Measurements from ENCODE around the gene ABLIM2. TPM values are rescaled to one million over a fixed set of nuclear protein-coding genes. Genes with fewer than 3 reads are reported as not detected.

The ABLIM2 gene
- total and polyA plus RNA-seq, 2 donors (not counting 1 experiment from before 2014, with no cell fraction given), result 3.3 to 79.0 TPM

GRCh38 chr4:8022767-8023695, 135.6 kb downstream of the ABLIM2 start:
- no peak overlapping the region for H3K4me3 Mint-ChIP-seq

More at GRCh38 chr4:8022767-8023695, 135.6 kb downstream of the ABLIM2 start:
- POLR2A ChIA-PET, result no interaction called here
- WGBS (ENCODE audit: insufficient coverage), result 88% methylated on average over 28 of the region's 29 CpGs
- Mint-ChIP-seq H3K27ac (no peak overlapping the region), H3K9me3 (ENCODE audit: insufficient read depth) (no peaks in the 10 kb centered on the region), H3K27me3 (peaks cover 7% of the 10 kb centered on the region), H3K4me1 (no peaks in the 10 kb centered on the region)
- Histone ChIP-seq H3K4me2 (replicated peaks; ENCODE audit: low read depth, low read length, poor library complexity, severe bottlenecking) (no peak overlapping the region), H2AFZ (ENCODE audit: insufficient read depth, low read depth, low read length, poor library complexity, severe bottlenecking) (no peak overlapping the region), H3K4me1 (ENCODE audit: control insufficient read depth in 2 of 2, insufficient read depth in 2 of 2, low read length in 2 of 2) (no peaks in the 10 kb centered on the region), H3K9ac (ENCODE audit: low read length) (no peak overlapping the region), H3K79me2 (ENCODE audit: control insufficient read depth, insufficient read depth, low read length) (no peaks in the 10 kb centered on the region), H3K27ac (ENCODE audit: low read length in 2 of 2) (no peak overlapping the region), H3K4me3 (ENCODE audit: control extremely low read depth in 1 of 5, extremely low read depth in 1 of 5, insufficient read depth in 1 of 5, low read depth in 2 of 5, low read length in 4 of 5) (no peak overlapping the region), H3K36me3 (replicated peaks in 1 of 2; ENCODE audit: control extremely low read depth in 1 of 2, control insufficient read depth in 1 of 2, extremely low read depth in 1 of 2, insufficient read depth in 2 of 2, low read length in 1 of 2) (no peaks in the 10 kb centered on the region), H3K9me3 (ENCODE audit: control extremely low read depth in 1 of 3, control insufficient read depth in 2 of 3, insufficient read depth in 1 of 3, low read length in 2 of 3) (no peaks in the 10 kb centered on the region), H4K20me1 (ENCODE audit: control insufficient read depth, insufficient read depth, low read length, poor library complexity, severe bottlenecking) (no peaks in the 10 kb centered on the region), H3K27me3 (replicated peaks in 1 of 4; ENCODE audit: control extremely low read depth in 1 of 4, control insufficient read depth in 3 of 4, insufficient read depth in 4 of 4, low read length in 3 of 4) (no peaks in the 10 kb centered on the region)
- ATAC-seq (ENCODE audit: low read depth) (no peak), DNase-seq (no peak)
- TF ChIP-seq EZH2 (IDR thresholded peaks at IDR 0.05; ENCODE audit: borderline replicate concordance, insufficient read depth, low read depth, low read length, poor library complexity, severe bottlenecking) (no peak), CTCF (IDR thresholded peaks at IDR 0.05) (no peak)
- CTCF ChIA-PET, result no interaction called here
- intact Hi-C loops (cut with micrococcal nuclease), result no loop called here
